ENCODE data around the gene PLGRKT.

PLGRKT gene, protein sequence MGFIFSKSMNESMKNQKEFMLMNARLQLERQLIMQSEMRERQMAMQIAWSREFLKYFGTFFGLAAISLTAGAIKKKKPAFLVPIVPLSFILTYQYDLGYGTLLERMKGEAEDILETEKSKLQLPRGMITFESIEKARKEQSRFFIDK

DNA sequence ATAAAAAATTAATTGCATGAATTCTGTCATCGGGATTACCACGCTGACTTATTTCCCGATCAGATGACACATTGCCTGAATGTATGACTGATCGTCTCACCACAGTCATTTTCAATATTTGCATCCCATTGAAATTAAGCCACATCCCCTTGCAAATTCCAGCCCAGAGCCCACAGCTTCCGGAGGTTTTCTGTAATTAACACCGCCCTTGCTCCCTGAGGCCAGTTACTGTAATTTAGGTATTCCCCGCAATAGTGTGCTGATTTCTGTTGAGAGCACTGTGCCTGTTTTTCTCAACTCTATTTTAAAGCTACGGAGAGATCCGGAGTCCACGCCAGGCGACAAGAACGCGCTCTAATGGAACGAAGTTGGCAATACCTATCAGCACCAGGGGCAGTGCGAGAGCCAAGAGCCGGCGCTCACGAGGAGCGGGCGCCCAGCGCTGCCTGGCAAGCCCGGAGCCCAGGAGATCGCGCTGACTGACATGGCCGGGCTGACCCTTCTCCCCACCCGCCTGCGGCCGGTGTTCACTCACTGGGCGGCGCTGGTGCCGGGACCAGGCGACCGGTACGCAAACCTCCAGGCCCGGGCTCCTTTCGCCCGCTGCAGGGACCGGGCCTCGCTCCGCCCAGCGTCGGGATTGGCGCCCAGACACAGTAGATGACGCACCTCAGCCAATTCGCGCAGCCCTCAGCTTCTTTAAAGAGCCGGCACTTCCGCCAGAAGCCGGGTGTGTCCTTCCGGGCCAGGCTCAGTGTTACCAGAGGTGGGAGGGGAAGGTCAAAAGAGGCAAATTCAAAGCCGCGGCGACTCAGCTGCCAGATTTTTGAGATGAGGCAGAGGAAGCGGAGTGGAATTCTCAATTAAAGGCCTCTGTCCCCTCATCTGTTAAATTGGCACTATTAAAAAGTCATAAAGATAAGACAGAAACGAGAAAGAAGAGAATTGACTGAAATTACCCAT is at the start of gene PLGRKT:
Gene PLGRKT, minus strand, starts transcription at position 672 of the 963 bp plus-strand sequence. CDS start 5,948 bp downstream, outside the sequence.
- DNase-seq (ENCODE audit: low read depth) = peak; percentile 79
- H3K4me3 ChIP-seq (ENCODE audit: low read length) = peak within 1 kb of the TSS; percentile 85
- TF ChIP-seq, protein P1, sequence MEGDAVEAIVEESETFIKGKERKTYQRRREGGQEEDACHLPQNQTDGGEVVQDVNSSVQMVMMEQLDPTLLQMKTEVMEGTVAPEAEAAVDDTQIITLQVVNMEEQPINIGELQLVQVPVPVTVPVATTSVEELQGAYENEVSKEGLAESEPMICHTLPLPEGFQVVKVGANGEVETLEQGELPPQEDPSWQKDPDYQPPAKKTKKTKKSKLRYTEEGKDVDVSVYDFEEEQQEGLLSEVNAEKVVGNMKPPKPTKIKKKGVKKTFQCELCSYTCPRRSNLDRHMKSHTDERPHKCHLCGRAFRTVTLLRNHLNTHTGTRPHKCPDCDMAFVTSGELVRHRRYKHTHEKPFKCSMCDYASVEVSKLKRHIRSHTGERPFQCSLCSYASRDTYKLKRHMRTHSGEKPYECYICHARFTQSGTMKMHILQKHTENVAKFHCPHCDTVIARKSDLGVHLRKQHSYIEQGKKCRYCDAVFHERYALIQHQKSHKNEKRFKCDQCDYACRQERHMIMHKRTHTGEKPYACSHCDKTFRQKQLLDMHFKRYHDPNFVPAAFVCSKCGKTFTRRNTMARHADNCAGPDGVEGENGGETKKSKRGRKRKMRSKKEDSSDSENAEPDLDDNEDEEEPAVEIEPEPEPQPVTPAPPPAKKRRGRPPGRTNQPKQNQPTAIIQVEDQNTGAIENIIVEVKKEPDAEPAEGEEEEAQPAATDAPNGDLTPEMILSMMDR (conservative IDR thresholded peaks at IDR 0.05; ENCODE audit: low read depth, low read length) = peak; percentile 11

DNA sequence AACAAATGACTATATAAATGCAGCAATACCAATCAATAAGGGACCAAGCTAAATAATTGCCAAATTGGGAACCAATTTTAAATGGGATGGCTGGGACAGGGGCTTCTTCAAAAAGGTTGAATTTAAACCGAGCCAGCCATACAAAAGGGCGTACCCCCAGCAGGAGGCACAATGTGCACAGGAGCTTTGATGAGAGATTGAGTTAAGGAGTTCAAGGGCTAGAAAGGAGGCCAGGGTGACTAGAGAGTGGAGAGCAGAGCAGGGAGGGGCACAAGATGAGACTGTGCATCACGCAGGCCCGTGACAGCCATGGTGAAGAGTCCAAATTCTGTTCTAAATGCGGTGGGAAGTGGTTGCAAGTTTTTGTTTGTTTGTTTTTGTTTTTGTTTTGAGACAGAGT is 49.3 kb upstream of the PLGRKT start:
- H3K4me3 ChIP-seq (ENCODE audit: low read length) = no peak overlapping the region
- TF ChIP-seq, protein P1 (conservative IDR thresholded peaks at IDR 0.05; ENCODE audit: low read depth, low read length) = no peak
- no peak for DNase-seq (ENCODE audit: low read depth)

DNA sequence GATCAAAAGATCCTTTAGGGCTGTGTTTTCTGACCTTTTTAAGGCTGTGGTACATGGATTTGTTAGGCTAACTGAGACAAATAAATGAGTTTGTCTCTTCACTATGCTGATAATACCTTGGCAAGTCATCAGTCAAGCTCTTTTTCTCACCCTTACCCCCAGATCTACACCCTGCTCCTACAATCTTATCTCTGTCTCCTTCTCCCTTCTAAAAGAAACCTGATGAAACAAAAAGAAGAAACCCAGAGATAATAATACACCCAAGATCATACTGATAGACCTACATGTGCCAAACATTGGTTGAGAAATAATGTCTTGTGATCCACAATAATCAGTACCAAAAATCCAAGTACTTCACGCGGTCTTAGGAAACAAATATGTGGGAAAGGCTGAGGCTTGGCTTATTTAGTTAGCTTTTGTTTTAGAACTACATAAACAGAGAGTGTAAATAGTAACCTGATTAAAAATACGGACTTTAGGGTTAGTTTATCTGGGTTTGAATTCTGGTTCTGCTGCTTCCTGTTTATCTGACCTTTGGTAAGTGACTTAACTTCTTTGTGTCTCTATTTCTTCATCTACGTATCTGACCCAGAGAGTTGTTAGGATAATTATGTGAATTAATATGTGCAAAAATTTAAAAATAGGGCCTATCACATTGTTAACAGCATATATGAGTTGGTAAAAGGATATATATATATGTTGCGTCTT is 47.8 kb upstream of the PLGRKT start:
- TF ChIP-seq, protein P1 (conservative IDR thresholded peaks at IDR 0.05; ENCODE audit: low read depth, low read length) = no peak
- no peak for DNase-seq (ENCODE audit: low read depth)

DNA sequence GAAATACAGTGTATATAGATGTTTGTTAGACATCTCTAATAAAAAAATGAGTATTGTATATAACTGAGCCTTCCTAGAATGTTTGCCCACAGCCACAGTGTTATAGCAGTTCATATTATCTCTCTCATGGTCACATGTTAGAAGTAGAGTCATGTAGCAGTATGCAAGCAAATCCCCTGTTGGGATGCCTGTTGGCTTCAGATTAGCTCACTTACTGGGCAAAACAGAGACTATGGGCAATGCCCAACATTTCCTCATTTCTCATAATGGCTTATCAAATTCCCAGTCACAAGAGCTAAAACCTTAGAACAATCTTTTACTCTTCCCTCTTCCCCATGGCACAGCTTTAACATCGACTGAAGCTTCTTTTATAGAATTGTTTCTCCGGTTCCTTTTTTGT is 45.6 kb upstream of the PLGRKT start:
- no peak for DNase-seq (ENCODE audit: low read depth)
- TF ChIP-seq, protein P1 (conservative IDR thresholded peaks at IDR 0.05; ENCODE audit: low read depth, low read length) = no peak
- no peak overlapping the region for H3K4me3 ChIP-seq (ENCODE audit: low read length)

More for the DNA sequence above, 47.8 kb upstream of the PLGRKT start:
- H3K4me3 ChIP-seq (ENCODE audit: low read length) = no peak overlapping the region

DNA sequence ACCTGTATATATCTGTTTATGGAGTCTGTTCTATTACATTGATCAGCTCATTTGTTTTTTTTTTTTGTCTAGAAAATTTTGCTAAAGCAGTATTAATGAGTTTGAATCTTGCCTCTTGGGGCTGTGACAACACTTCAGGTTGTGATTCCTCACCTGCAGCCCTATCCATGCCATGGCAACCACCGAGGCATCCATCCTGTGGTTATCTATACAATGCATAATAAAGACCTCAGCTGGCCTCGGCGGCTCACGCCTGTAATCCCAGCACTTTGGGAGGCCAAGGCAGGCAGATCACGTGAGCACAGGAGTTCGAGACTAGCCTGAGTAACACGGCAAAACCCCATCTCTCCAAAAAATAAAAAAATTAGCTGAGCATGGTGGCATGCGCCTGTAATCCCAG is 44.5 kb upstream of the PLGRKT start:
- DNase-seq (ENCODE audit: low read depth) = no peak
- TF ChIP-seq, protein P1 (conservative IDR thresholded peaks at IDR 0.05; ENCODE audit: low read depth, low read length) = no peak
- no peak overlapping the region for H3K4me3 ChIP-seq (ENCODE audit: low read length)

DNA sequence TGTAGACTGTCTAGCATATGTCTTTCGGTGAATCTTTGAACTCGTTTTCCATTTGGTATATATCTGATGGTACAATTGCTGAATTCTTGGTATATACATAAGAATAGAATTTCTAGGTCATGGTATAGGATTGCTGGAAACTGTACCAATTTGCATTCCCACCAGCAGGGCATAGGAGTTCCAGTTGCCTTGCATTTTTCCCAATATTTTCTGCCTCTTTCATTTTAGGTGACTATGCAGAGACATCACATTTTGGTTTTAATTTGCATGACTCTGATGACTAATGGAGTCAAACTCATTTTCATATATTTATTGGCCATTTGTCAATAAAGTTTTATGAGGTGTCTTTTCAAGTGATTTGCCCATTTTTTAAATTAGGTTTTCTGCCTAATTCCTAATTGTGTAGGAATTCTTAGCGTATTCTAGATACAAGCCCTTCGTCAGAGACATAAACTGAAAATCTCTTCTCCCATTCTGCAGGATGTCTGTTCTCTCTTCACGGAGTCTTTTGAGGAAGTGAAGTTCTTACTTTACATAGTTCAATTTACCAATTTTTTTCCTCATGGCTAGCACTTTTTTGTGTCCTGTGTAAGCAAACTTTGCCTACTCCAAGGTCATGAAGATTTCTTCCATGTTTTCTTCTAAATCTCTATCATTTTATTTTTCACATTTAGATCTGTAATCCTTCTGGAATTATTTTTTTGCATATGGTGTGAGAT is 43.8 kb upstream of the PLGRKT start:
- DNase-seq (ENCODE audit: low read depth) = no peak
- no peak overlapping the region for H3K4me3 ChIP-seq (ENCODE audit: low read length)
- TF ChIP-seq, protein P1 (conservative IDR thresholded peaks at IDR 0.05; ENCODE audit: low read depth, low read length) = peak; percentile 2

Data from retinal pigment epithelial cell (primary cell).